ENCODE data around the gene PCSK7.

The PCSK7 gene

DNA sequence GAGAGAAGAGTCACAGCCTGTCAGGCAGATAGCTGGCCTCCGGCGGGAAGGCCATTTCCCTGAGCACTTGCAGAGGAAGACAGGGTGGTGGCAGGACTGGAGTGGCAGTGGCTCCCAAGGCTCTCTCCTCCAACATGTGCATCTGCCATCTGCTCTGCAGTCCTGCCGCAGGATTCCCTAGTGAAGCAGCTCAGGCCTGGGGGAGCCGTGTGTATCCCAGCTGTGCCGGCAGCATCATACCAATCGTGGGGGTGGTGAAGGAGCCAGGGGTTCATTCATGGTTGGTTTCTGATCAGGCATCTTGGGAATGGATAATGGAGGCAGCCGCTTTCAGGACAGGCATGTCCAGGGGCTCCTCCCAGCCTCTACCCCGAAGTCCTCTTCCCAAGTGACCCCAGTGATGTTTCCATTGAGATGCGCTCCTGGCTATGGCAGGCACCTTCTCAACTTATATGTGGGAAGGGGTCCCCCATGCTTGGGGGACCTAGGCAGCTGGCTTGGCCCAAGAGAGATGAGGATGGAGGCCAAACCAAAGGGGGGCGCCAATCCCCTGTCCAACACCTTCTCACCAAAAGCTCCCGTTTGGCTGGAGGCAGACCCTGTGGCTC is 26.6 kb downstream of the PCSK7 start:
- Histone ChIP-seq H3K27me3 (no peaks in the 10 kb centered on the region), H3K36me3 (peaks cover 39% of the 10 kb centered on the region), H3K4me3 (ENCODE audit: low read depth in 1 of 2, low read length in 1 of 2) (no peak overlapping the region), H3K27ac (no peak overlapping the region), H3K9me3 (no peaks in the 10 kb centered on the region), H3K4me1 (ENCODE audit: control insufficient read depth in 1 of 2, insufficient read depth in 1 of 2, low read depth in 1 of 2, low read length in 1 of 2) (no peaks in the 10 kb centered on the region)
- TF ChIP-seq, protein P1, sequence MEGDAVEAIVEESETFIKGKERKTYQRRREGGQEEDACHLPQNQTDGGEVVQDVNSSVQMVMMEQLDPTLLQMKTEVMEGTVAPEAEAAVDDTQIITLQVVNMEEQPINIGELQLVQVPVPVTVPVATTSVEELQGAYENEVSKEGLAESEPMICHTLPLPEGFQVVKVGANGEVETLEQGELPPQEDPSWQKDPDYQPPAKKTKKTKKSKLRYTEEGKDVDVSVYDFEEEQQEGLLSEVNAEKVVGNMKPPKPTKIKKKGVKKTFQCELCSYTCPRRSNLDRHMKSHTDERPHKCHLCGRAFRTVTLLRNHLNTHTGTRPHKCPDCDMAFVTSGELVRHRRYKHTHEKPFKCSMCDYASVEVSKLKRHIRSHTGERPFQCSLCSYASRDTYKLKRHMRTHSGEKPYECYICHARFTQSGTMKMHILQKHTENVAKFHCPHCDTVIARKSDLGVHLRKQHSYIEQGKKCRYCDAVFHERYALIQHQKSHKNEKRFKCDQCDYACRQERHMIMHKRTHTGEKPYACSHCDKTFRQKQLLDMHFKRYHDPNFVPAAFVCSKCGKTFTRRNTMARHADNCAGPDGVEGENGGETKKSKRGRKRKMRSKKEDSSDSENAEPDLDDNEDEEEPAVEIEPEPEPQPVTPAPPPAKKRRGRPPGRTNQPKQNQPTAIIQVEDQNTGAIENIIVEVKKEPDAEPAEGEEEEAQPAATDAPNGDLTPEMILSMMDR (IDR thresholded peaks at IDR 0.05): no peak

DNA sequence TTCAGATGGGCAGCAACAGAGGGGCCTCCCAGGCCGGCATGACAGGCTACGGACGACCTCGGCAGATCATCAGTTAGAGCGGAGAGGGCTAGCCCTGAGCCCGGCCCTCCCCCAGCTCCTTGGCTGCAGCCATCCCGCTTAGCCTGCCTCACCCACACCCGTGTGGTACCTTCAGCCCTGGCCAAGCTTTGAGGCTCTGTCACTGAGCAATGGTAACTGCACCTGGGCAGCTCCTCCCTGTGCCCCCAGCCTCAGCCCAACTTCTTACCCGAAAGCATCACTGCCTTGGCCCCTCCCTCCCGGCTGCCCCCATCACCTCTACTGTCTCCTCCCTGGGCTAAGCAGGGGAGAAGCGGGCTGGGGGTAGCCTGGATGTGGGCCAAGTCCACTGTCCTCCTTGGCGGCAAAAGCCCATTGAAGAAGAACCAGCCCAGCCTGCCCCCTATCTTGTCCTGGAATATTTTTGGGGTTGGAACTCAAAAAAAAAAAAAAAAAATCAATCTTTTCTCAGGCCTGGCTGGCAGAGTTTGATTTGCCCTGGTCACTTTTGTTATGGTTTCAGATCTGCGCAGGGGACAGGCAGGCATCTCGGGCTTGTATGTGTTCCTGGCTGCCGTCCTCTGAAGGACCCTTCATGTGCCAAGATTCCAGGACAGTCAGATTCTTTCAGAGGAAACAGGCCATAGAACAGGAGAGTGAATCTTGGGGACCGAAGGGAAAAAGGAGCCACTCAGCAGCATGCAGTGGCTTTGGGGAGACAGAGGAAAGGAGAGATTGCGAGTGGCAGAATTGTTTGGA is 27.4 kb downstream of the PCSK7 start:
- no peaks in the 10 kb centered on the region for H3K27me3 ChIP-seq
- TF ChIP-seq, protein P1 (IDR thresholded peaks at IDR 0.05): no peak
- no peak overlapping the region for H3K4me3 ChIP-seq (ENCODE audit: low read depth in 1 of 2, low read length in 1 of 2)
- H3K9me3 ChIP-seq: no peaks in the 10 kb centered on the region
- no peaks in the 10 kb centered on the region for H3K4me1 ChIP-seq (ENCODE audit: control insufficient read depth in 1 of 2, insufficient read depth in 1 of 2, low read depth in 1 of 2, low read length in 1 of 2)
- H3K36me3 ChIP-seq: peaks cover 39% of the 10 kb centered on the region
- H3K27ac ChIP-seq: no peak overlapping the region

DNA sequence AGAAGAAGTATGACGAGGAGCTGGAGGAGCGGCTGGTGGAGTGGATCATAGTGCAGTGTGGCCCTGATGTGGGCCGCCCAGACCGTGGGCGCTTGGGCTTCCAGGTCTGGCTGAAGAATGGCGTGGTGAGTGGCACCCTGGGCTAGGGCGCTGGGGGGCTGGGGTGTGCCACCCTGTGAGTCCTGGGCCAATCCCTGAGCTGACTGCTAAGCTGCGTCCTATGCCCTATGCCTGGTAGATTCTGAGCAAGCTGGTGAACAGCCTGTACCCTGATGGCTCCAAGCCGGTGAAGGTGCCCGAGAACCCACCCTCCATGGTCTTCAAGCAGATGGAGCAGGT is 28.8 kb downstream of the PCSK7 start:
- H3K27ac ChIP-seq: no peak overlapping the region
- peaks cover 39% of the 10 kb centered on the region for H3K36me3 ChIP-seq
- H3K4me1 ChIP-seq (ENCODE audit: control insufficient read depth in 1 of 2, insufficient read depth in 1 of 2, low read depth in 1 of 2, low read length in 1 of 2): no peaks in the 10 kb centered on the region
- no peak overlapping the region for H3K4me3 ChIP-seq (ENCODE audit: low read depth in 1 of 2, low read length in 1 of 2)
- no peaks in the 10 kb centered on the region for H3K9me3 ChIP-seq
- TF ChIP-seq, protein P1 (IDR thresholded peaks at IDR 0.05): no peak
- H3K27me3 ChIP-seq: peaks cover 5% of the 10 kb centered on the region

DNA sequence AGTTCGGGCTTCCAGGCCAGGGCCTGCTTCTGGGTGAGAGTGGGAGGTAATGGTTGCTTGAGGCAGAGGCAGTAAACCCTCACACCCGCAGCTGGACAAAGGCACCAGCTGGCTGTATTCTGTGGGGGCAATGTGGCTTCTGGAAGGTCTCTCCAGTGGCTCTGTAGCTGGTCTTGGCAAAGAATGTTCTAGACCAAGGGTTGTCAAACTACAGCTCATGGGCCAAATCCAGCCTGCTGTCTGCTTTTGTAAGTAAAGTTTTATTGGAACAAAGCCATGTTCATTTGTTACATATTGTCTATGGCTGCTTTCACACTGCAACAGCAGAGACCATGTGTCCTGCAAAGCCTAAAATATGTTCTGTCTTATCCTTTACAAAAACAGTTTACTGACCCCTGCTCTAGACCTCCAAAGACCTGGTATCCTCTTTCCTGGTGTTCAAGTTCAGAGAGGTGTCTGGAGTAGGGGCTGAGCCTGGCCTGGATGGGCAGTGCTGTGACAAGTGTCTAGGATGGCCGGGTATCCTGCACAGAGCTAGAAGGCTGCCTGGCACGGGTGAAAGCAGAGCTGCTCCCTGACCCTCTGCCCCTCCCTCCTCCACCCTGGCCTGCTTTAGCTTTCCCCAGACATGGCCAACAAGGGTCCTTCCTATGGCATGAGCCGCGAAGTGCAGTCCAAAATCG is 29.3 kb downstream of the PCSK7 start:
- Histone ChIP-seq H3K27me3 (peaks cover 5% of the 10 kb centered on the region), H3K4me3 (ENCODE audit: low read depth in 1 of 2, low read length in 1 of 2) (no peak overlapping the region), H3K9me3 (no peaks in the 10 kb centered on the region), H3K27ac (no peak overlapping the region), H3K36me3 (peaks cover 37% of the 10 kb centered on the region), H3K4me1 (ENCODE audit: control insufficient read depth in 1 of 2, insufficient read depth in 1 of 2, low read depth in 1 of 2, low read length in 1 of 2) (no peaks in the 10 kb centered on the region)
- TF ChIP-seq, protein P1 (IDR thresholded peaks at IDR 0.05): no peak

DNA sequence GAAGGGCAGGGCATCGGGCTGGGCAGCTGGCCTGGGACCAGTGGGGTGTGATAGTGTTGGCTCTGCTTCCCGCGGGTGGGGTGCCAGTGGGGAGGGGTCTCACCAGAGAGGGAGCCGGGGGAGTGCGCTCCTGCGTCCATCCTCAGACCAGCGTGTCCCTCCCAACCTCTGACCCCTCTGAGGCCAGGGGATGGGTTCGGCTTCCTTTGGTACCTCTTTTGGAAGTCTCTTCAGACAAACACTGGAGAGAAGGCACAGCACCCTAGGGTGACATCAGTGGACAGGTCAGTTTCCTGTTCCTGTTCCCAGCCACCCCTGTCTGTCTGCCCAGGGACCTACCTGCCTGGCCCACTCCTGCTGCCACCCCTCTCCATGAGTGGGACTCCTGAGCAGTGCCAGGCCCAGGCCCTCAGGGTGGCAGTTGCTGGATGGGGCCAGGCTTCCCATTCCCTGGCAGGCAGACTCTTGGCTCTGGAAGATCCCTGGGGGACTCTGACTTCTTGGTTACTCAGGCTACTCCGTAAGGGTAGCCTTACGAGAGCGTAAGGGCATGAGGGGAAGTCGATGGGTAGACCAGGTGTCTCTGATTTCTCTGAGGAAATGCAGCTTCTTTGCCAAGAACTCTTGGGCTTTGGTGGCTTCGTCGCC is 30.1 kb downstream of the PCSK7 start:
- Histone ChIP-seq H3K4me1 (ENCODE audit: control insufficient read depth in 1 of 2, insufficient read depth in 1 of 2, low read depth in 1 of 2, low read length in 1 of 2) (no peaks in the 10 kb centered on the region), H3K4me3 (ENCODE audit: low read depth in 1 of 2, low read length in 1 of 2) (no peak overlapping the region), H3K27ac (no peak overlapping the region), H3K36me3 (peaks cover 36% of the 10 kb centered on the region), H3K27me3 (peaks cover 5% of the 10 kb centered on the region), H3K9me3 (no peaks in the 10 kb centered on the region)
- TF ChIP-seq, protein P1 (IDR thresholded peaks at IDR 0.05): no peak

Measured in neutrophil (primary cell).